Esophagus squamous epithelium (tissue), 4 donors: ENCODE measurements around the gene CLDN5.

Source experiments
- CTCF ChIP-seq, 6 experiments: fragments of 450-650 bp in 4 of 6; fragments of 200-600 bp in 2 of 6; sonication (generic) in 2 of 6; IDR thresholded peaks; one replicate each; pipeline ENCODE4 v1.5.1; 2016 to 2019; ENCODE audit warnings: antibody characterized with exemption in 6 of 6, mild to moderate bottlenecking in 4 of 6, moderate library complexity in 4 of 6
- POLR2A ChIP-seq, 4 donors: fragments of 450-650 bp; IDR thresholded peaks; one replicate each; pipeline ENCODE4 v1.6.1; 2017; ENCODE audit warnings: antibody characterized with exemption in 4 of 4, mild to moderate bottlenecking in 4 of 4, moderate library complexity in 3 of 4

- TF ChIP-seq CTCF (IDR thresholded peaks at IDR 0.05) (no peak), POLR2A (IDR thresholded peaks at IDR 0.05) (no peak)
Observed at GRCh38 chr22:19545935-19546207, 21.7 kb upstream of the CLDN5 start.
